Heart right ventricle (tissue), 16 donors: ENCODE data around the gene PBX4. TPM values are rescaled to one million over a fixed set of nuclear protein-coding genes. Genes with fewer than 3 reads are reported as not detected.
A peak's percentile ranks its signal among the peaks of the same experiment; 100 is the strongest.

Source experiments
- ATAC-seq, 8 donors: fragments of 200-7000 bp; cut with Tn5 transposase; one replicate each; pipeline ENCODE4 v1.9.1; 2020; ENCODE audit warnings: mild to moderate bottlenecking in 8 of 8, moderate library complexity in 8 of 8, moderate number of reproducible peaks in 1 of 8
- DNase-seq, 2 donors: peaks; one replicate each; pipeline ENCODE4 v3.0.0-alpha.2; 2020
- H3K27ac ChIP-seq, 10 donors: fragments of 200-600 bp; sonication (generic) in 2 of 10; one replicate each; pipeline versions ENCODE4 v1.5.0 to v1.8.0; 2020 to 2022; ENCODE audit warnings: mild to moderate bottlenecking in 3 of 10
- H3K27me3 ChIP-seq, 7 donors: fragments of 200-600 bp; one replicate each; pipeline ENCODE4 v1.8.0; 2021 to 2022; ENCODE audit warnings: mild to moderate bottlenecking in 2 of 7
- H3K36me3 ChIP-seq, 9 donors: fragments of 200-600 bp; sonication (generic) in 1 of 9; one replicate each; pipeline versions ENCODE4 v1.5.0 to v1.8.0; 2020 to 2022; ENCODE audit warnings: mild to moderate bottlenecking in 2 of 9
- H3K4me1 ChIP-seq, 9 donors: fragments of 200-600 bp; sonication (generic) in 1 of 9; one replicate each; pipeline versions ENCODE4 v1.5.0 to v1.8.0; 2020 to 2022; ENCODE audit warnings: mild to moderate bottlenecking in 4 of 9
- H3K4me3 ChIP-seq, 10 donors: fragments of 200-600 bp; sonication (generic) in 2 of 10; one replicate each; pipeline versions ENCODE4 v1.5.0 to v1.8.0; 2020 to 2022; ENCODE audit warnings: mild to moderate bottlenecking in 7 of 10, moderate library complexity in 2 of 10
- H3K9me3 ChIP-seq, 11 donors: fragments of 200-600 bp in 10 of 11; sonication (generic) in 2 of 11; one replicate each; pipeline versions ENCODE4 v1.5.0 to v1.8.0; 2013 to 2022; ENCODE audit warnings: mild to moderate bottlenecking in 2 of 11, control low read depth in 1 of 11, moderate library complexity in 1 of 11
- WGBS, 2 donors: extraction: QIAGEN DNeasy Blood & Tissue Kit; methylation state at CpG; one replicate each; pipeline ENCODE4 v1.1.7; 2013; ENCODE audit warnings: inconsistent platforms in 1 of 2; 5-methylcytosine and 5-hydroxymethylcytosine counted together
- intact Hi-C, 10 donors: fragments of 100-400 bp; cut with DNase I; formaldehyde crosslinking; loops; one replicate each; pipeline versions ENCODE4 v1.11.1 to v1.14.2; 2022
- polyA plus RNA-seq, 2 donors: library from polyadenylated mRNA; stranded (reverse); fragments of 200-250 nt; gene quantifications; one replicate each; pipeline ENCODE4 v1.2.3, GENCODE V29; 2013
- total RNA-seq, 10 donors: library from RNA; stranded (reverse); fragmentation: NEBNext Ultra II Directional in 3 of 10; extraction: Animal tissue kit (Norgen Biotek cat#: 25700) in 3 of 10; gene quantifications; one replicate each; pipeline versions ENCODE4 v1.2.1 to v1.2.4, GENCODE V29; 2021 to 2023
- TF ChIP-seq, protein P1 (sequence below), 9 donors: fragments of 200-600 bp; sonication (generic) in 2 of 9; IDR thresholded peaks; one replicate each; pipeline versions ENCODE4 v1.5.0 to v1.8.0; 2021 to 2022; ENCODE audit warnings: antibody characterized with exemption in 9 of 9, mild to moderate bottlenecking in 5 of 9, moderate library complexity in 1 of 9
- donor health status: Arrhythmogenic right ventricular cardiomyopathy.
- donor health status: ischemic (EF 13 %, LVEDD 7.1; RV severe dilation, severe dysfunction).
- donor health status: healthy with polysubstance abuse.
- donor health status: DM: no; HTN: yes; CAD: no.
- donor health status: DM: no; HTN: no; CAD: no.
- donor health status: ischemic (EF 25% LVEDD 6.9; RV normal size, moderate dysfunction).
- donor health status: ischemic (EF 25% LVEDD 5.7; RV mildly dilated, moderate dysfunction).
- donor health status: healthy.
- donor health status: DM: yes; HTN: yes; CAD: no.
- donor health status: Ischemic cardiomyopathy.
- donor health status: ischemic (EF 35%, LVEDD 5.7; RV mildly dilated, moderate dysfunction).
- donor health status: nonischemic (EF 11% LVEDD 7.7; RV severe dilation, severe dysfunction).
- donor health status: DM: yes; HTN: yes; CAD: no.
- donor health status: PGD.
- donor health status: ischemic (EF 29% LVEDD 5.4; RV normal size, mild dysfunction).
- donor health status: nonischemic (EF 23%, LVEDD 6.1; RV moderate dilation, normal function).

PBX4 gene
- total and polyA plus RNA-seq, 12 donors, result 0.06 to 1.2 (median 0.36) TPM; not detected in 7

DNA sequence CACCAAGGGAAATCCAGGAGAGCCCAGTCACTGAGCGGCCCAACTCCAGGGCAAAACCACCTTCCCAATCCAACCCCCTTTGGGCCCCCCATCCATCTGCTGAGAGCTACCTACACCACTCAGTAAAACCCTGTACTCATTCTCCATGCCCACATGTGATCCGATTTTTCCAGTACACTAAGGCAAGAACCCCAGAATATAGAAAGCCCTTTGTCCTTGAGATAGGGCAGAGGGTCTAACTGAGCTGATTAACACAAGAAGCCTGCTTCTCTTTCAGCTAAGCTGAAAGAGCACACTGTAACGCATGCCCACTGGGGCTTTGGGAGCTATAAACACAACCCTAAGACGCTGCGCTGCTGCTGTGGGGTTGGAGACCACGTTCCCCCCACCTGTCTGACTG lies 36.0 kb downstream of the PBX4 start:
- intact Hi-C loops, result no loop called here
- WGBS, 2 donors, result 86 to 92% methylated on average over 6 of the region's 6 CpGs
- Histone ChIP-seq H3K36me3 (no peaks in the 10 kb centered on the region), H3K27me3 (no peaks in the 10 kb centered on the region), H3K27ac (no peak overlapping the region), H3K4me1 (no peaks in the 10 kb centered on the region), H3K4me3 (no peak overlapping the region), H3K9me3 (no peaks in the 10 kb centered on the region)
- ATAC-seq, result no peak
- DNase-seq, result no peak
- TF ChIP-seq, protein P1, sequence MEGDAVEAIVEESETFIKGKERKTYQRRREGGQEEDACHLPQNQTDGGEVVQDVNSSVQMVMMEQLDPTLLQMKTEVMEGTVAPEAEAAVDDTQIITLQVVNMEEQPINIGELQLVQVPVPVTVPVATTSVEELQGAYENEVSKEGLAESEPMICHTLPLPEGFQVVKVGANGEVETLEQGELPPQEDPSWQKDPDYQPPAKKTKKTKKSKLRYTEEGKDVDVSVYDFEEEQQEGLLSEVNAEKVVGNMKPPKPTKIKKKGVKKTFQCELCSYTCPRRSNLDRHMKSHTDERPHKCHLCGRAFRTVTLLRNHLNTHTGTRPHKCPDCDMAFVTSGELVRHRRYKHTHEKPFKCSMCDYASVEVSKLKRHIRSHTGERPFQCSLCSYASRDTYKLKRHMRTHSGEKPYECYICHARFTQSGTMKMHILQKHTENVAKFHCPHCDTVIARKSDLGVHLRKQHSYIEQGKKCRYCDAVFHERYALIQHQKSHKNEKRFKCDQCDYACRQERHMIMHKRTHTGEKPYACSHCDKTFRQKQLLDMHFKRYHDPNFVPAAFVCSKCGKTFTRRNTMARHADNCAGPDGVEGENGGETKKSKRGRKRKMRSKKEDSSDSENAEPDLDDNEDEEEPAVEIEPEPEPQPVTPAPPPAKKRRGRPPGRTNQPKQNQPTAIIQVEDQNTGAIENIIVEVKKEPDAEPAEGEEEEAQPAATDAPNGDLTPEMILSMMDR (IDR thresholded peaks at IDR 0.05), result no peak

DNA sequence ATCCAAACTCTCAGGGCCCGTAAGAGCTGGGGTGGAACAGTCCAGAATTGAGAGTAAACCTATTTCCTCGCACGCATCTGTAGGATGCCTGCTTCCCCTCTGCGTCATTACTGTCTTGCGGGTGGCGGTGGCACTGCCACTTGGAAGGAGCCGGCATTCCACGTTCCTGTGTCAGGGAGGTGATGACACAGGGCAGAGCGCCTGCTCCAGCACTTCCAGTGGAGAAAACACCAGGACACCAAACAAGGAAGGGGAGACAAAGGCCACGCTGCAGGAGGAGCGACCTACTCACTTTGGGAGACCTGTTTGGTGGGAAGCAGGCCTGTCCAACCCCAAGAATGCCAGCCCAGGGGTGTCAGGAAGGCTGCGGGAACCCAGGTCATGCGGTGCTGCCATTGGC lies 37.1 kb downstream of the PBX4 start:
- H3K27ac ChIP-seq, result no peak overlapping the region

DNA sequence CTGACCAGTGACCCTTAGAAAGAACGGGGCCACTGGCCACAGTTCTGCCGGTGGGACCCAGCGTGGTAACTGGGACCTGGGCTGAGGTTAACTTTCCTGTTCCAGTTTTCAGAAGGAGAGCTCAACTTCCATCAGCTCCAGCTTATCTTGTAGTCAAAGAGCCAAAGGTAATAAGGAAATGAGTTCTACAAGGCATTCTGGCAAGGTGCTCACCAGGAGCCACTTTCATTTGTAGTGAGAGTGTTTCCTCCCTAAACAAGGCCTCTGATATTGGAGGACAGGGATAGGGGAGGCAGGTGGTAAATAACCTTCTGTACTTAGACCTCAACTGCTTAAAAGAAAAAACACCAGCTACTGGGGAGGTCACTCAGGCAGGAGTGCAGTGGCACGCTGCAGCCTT lies 38.1 kb downstream of the PBX4 start:
- Histone ChIP-seq H3K36me3 (no peaks in the 10 kb centered on the region), H3K4me3 (no peak overlapping the region), H3K27me3 (no peaks in the 10 kb centered on the region), H3K27ac (no peak overlapping the region), H3K4me1 (no peaks in the 10 kb centered on the region), H3K9me3 (no peaks in the 10 kb centered on the region)
- ATAC-seq, result no peak
- 94 to 97% methylated on average over 4 of the region's 4 CpGs for WGBS, 2 donors
- intact Hi-C loops, result no loop called here
- TF ChIP-seq, protein P1 (IDR thresholded peaks at IDR 0.05), result no peak
- no peak for DNase-seq

More for the DNA sequence above, 37.1 kb downstream of the PBX4 start:
- Histone ChIP-seq H3K4me1 (no peaks in the 10 kb centered on the region), H3K36me3 (no peaks in the 10 kb centered on the region), H3K4me3 (no peak overlapping the region), H3K9me3 (no peaks in the 10 kb centered on the region), H3K27me3 (no peaks in the 10 kb centered on the region)
- TF ChIP-seq, protein P1 (IDR thresholded peaks at IDR 0.05), result no peak
- peak in 2 of 8 donors; percentile 39 to 83 for ATAC-seq
- 64 to 79% methylated on average over 13 of the region's 13 CpGs for WGBS, 2 donors
- intact Hi-C loops, result no loop called here
- DNase-seq, result no peak

DNA sequence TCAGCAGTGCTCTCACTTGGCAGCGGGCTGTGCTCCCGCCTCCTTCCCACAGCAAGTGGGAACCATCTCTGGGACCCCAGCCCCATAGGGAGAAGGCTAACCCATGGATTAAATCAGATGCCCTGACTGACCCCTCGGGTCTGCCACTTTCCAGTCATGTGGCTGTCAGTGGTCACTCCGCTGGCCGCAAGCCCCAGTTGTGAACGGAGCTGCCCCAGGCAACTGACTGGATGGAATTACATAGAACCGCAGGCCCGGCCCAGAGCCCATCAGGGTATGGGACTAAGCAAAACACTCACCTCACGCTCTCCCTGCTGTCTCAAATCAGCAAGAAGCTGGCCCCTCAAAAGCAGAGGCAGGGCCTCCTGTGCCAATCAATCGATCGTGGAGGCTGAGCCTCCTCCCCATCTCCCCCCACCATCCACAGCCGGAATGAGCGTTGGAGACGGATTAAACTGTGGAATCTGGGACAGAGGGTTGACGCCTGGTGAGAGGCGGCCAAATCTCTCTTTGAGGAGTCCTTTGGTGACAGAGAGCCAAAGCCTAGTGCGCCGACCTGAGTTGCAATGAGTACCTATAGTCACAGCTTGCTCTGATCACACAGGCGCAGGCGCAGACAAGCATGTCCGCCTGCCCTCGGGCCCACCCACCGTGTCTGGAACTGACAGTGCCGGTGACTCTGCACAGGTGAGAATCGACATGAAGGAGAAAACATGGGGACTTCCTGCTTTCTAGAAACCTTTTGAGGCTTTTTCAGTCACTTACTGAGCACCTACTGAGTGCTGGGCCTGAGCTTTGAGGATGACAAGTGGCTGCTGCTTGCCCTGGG lies 38.7 kb downstream of the PBX4 start:
- ATAC-seq, result no peak
- intact Hi-C loops, result no loop called here

More for the DNA sequence above, 38.7 kb downstream of the PBX4 start:
- no peaks in the 10 kb centered on the region for H3K4me1 ChIP-seq
- H3K27me3 ChIP-seq, result no peaks in the 10 kb centered on the region
- DNase-seq, result no peak
- TF ChIP-seq, protein P1 (IDR thresholded peaks at IDR 0.05), result no peak
- 88 to 90% methylated on average over 25 of the region's 25 CpGs for WGBS, 2 donors
- H3K9me3 ChIP-seq, result no peaks in the 10 kb centered on the region
- H3K36me3 ChIP-seq, result no peaks in the 10 kb centered on the region
- no peak overlapping the region for H3K4me3 ChIP-seq
- no peak overlapping the region for H3K27ac ChIP-seq
